Caco-2 (cell line): Measurements from ENCODE around the gene ST6GAL2. TPM values are rescaled to one million over a fixed set of nuclear protein-coding genes. Genes with fewer than 3 reads are reported as not detected.

Source experiments
- BruUV-seq: library from RNA; stranded (reverse); fragments of 400-500 nt; replicated peaks from 2 replicates; lab custom pipeline; 2021; lab: Mats Ljungman, UMichigan
- CTCF ChIA-PET: fragments of 300-600 bp; sonication (Branson Sonifier 250); formaldehyde crosslinking; loops from one replicate; lab custom pipeline; 2022; ENCODE audit warnings: antibody characterized with exemption; lab: Charles Lee
- POLR2A ChIA-PET: fragments of 300-600 bp; sonication (Branson Sonifier 250); formaldehyde crosslinking; loops from one replicate; lab custom pipeline; 2022; ENCODE audit warnings: antibody characterized with exemption; lab: Charles Lee
- DNase-seq, 2 experiments: peaks; one replicate each; pipeline versions ENCODE4 v3.0.0 to v3.0.0-alpha.2; 2020 to 2022
- H3K27me3 ChIP-seq: replicated peaks from 2 replicates; pipeline ENCODE4 v1.6.0; 2011; ENCODE audit warnings: low read length; ENCODE audit not compliant: control insufficient read depth, insufficient read depth
- H3K36me3 ChIP-seq: 2 replicates; pipeline ENCODE4 v1.5.1; 2011; ENCODE audit warnings: low read length; ENCODE audit not compliant: control insufficient read depth, insufficient read depth
- H3K4me1 ChIP-seq: fragments of 250-450 bp; sonication (Bioruptor Pico); 2 replicates; pipeline ENCODE4 v1.5.1; 2020; ENCODE audit warnings: mild to moderate bottlenecking
- H3K4me3 ChIP-seq: 2 replicates; pipeline ENCODE4 v1.5.1; 2011; ENCODE audit warnings: low read depth, mild to moderate bottlenecking, control low read depth, low read length
- H3K9me3 ChIP-seq: fragments of 250-450 bp; sonication (Bioruptor Pico); 2 replicates; pipeline ENCODE4 v1.5.1; 2020; ENCODE audit warnings: mild to moderate bottlenecking, moderate library complexity
- H3K27ac Mint-ChIP-seq: one replicate; pipeline ENCODE4 v1.8.0; 2022; ENCODE audit warnings: mixed read lengths; ENCODE audit not compliant: unreplicated experiment
- H3K27me3 Mint-ChIP-seq: one replicate; pipeline ENCODE4 v1.8.0; 2022; ENCODE audit warnings: mixed read lengths; ENCODE audit not compliant: insufficient read depth, unreplicated experiment
- H3K36me3 Mint-ChIP-seq: one replicate; pipeline ENCODE4 v1.8.0; 2022; ENCODE audit warnings: mild to moderate bottlenecking, mixed read lengths; ENCODE audit not compliant: insufficient read depth, unreplicated experiment
- H3K4me1 Mint-ChIP-seq: one replicate; pipeline ENCODE4 v1.8.0; 2022; ENCODE audit warnings: low read depth, mixed read lengths; ENCODE audit not compliant: unreplicated experiment
- H3K4me3 Mint-ChIP-seq: one replicate; pipeline ENCODE4 v1.8.0; 2022; ENCODE audit warnings: mild to moderate bottlenecking, moderate library complexity, mixed read lengths; ENCODE audit not compliant: unreplicated experiment
- H3K9me3 Mint-ChIP-seq: one replicate; pipeline ENCODE4 v1.8.0; 2022; ENCODE audit warnings: mixed read lengths; ENCODE audit not compliant: unreplicated experiment
- CTCF ChIP-seq, 2 experiments: fragments of 200-600 bp in 1 of 2; IDR thresholded peaks; 1 replicate in 1 of 2; 2 replicates in 1 of 2; pipeline versions ENCODE4 v1.5.1 to v1.8.0; 2011 to 2022; ENCODE audit warnings: antibody characterized with exemption in 1 of 2, control low read depth in 1 of 2, inconsistent platforms in 1 of 2, low read depth in 1 of 2, low read length in 1 of 2, mild to moderate bottlenecking in 1 of 2, moderate library complexity in 1 of 2; ENCODE audit not compliant: insufficient read depth in 1 of 2, severe bottlenecking in 1 of 2, unreplicated experiment in 1 of 2
- intact Hi-C: fragments of 100-400 bp; cut with micrococcal nuclease; formaldehyde crosslinking; loops from one replicate; pipeline ENCODE4 v1.10.0; 2022; ENCODE audit not compliant: unreplicated experiment
- total RNA-seq: library from RNA; stranded (reverse); gene quantifications from 2 replicates; pipeline ENCODE4 v1.2.3, GENCODE V29; 2022

ST6GAL2 gene
- total RNA-seq, 1 experiment from 2014 or later: not detected

GRCh38 chr2:106770986-106771385 lies 115.0 kb downstream of the ST6GAL2 start:
- Mint-ChIP-seq H3K4me3 (no peak overlapping the region), H3K27ac (no peak overlapping the region)
- CTCF ChIA-PET: no interaction called here

GRCh38 chr2:106764614-106765013 lies 121.4 kb downstream of the ST6GAL2 start:
- Mint-ChIP-seq H3K27ac (no peak overlapping the region), H3K4me1 (no peaks in the 10 kb centered on the region), H3K9me3 (no peaks in the 10 kb centered on the region), H3K27me3 (no peaks in the 10 kb centered on the region), H3K36me3 (no peaks in the 10 kb centered on the region), H3K4me3 (no peak overlapping the region)
- Histone ChIP-seq H3K36me3 (no peaks in the 10 kb centered on the region), H3K4me1 (no peaks in the 10 kb centered on the region), H3K27me3 (no peaks in the 10 kb centered on the region; the same call in 1 of the 2 replicates), H3K4me3 (no peak overlapping the region), H3K9me3 (no peaks in the 10 kb centered on the region)
- intact Hi-C loops: no loop called here
- no peak for DNase-seq
- POLR2A ChIA-PET: no interaction called here
- CTCF ChIA-PET: no interaction called here
- no peak for TF ChIP-seq CTCF (IDR thresholded peaks at IDR 0.05; ENCODE audit: insufficient read depth in 1 of 2, low read depth in 1 of 2, low read length in 1 of 2, severe bottlenecking in 1 of 2, unreplicated experiment in 1 of 2)
- BruUV-seq: no TSS peak

More at GRCh38 chr2:106770986-106771385, 115.0 kb downstream of the ST6GAL2 start:
- no peaks in the 10 kb centered on the region for H3K36me3 Mint-ChIP-seq
- no TSS peak for BruUV-seq
- intact Hi-C loops: no loop called here
- H3K4me1 Mint-ChIP-seq: no peaks in the 10 kb centered on the region
- no peaks in the 10 kb centered on the region; the same call in 1 of the 2 replicates for H3K27me3 ChIP-seq
- peaks cover under 1% of the 10 kb centered on the region for H3K27me3 Mint-ChIP-seq
- no peaks in the 10 kb centered on the region for H3K9me3 Mint-ChIP-seq
- POLR2A ChIA-PET: no interaction called here
- TF ChIP-seq CTCF (IDR thresholded peaks at IDR 0.05; ENCODE audit: insufficient read depth in 1 of 2, low read depth in 1 of 2, low read length in 1 of 2, severe bottlenecking in 1 of 2, unreplicated experiment in 1 of 2): no peak
- no peak for DNase-seq
- no peaks in the 10 kb centered on the region for H3K36me3 ChIP-seq
- no peaks in the 10 kb centered on the region for H3K4me1 ChIP-seq
- no peak overlapping the region for H3K4me3 ChIP-seq
- H3K9me3 ChIP-seq: no peaks in the 10 kb centered on the region

GRCh38 chr2:106759966-106760365 lies 126.0 kb downstream of the ST6GAL2 start:
- intact Hi-C loops: no loop called here
- POLR2A ChIA-PET: no interaction called here
- no peak for TF ChIP-seq CTCF (IDR thresholded peaks at IDR 0.05; ENCODE audit: insufficient read depth in 1 of 2, low read depth in 1 of 2, low read length in 1 of 2, severe bottlenecking in 1 of 2, unreplicated experiment in 1 of 2)
- no peaks in the 10 kb centered on the region for H3K4me1 Mint-ChIP-seq
- no peaks in the 10 kb centered on the region for H3K36me3 Mint-ChIP-seq
- Histone ChIP-seq H3K4me1 (no peaks in the 10 kb centered on the region), H3K27me3 (no peaks in the 10 kb centered on the region), H3K4me3 (no peak overlapping the region), H3K9me3 (no peaks in the 10 kb centered on the region), H3K36me3 (no peaks in the 10 kb centered on the region)
- no peak for DNase-seq
- no TSS peak for BruUV-seq
- H3K27ac Mint-ChIP-seq: no peak overlapping the region
- H3K27me3 Mint-ChIP-seq: no peaks in the 10 kb centered on the region
- no peak overlapping the region for H3K4me3 Mint-ChIP-seq
- CTCF ChIA-PET: no interaction called here
- H3K9me3 Mint-ChIP-seq: no peaks in the 10 kb centered on the region
